ENCODE measurements around the gene H6PD.

The H6PD gene

GRCh38 chr1:9224664-9225410, 9.7 kb upstream of the H6PD start:
- no peak overlapping the region for H3K4me3 ChIP-seq (ENCODE audit: low read depth, low read length)
- no peak for TF ChIP-seq CTCF (IDR thresholded peaks at IDR 0.05; ENCODE audit: borderline replicate concordance, insufficient read depth, low read depth, low read length)

- TF ChIP-seq CTCF (IDR thresholded peaks at IDR 0.05; ENCODE audit: borderline replicate concordance, insufficient read depth, low read depth, low read length) = no peak
Measured at GRCh38 chr1:9225411-9225785, 9.2 kb upstream of the H6PD start.

GRCh38 chr1:9228609-9229008, 6.0 kb upstream of the H6PD start:
- H3K4me3 ChIP-seq (ENCODE audit: low read depth, low read length) = no peak overlapping the region
- TF ChIP-seq CTCF (IDR thresholded peaks at IDR 0.05; ENCODE audit: borderline replicate concordance, insufficient read depth, low read depth, low read length) = no peak

More at GRCh38 chr1:9225411-9225785, 9.2 kb upstream of the H6PD start:
- H3K4me3 ChIP-seq (ENCODE audit: low read depth, low read length) = no peak overlapping the region

- no peak for TF ChIP-seq CTCF (IDR thresholded peaks at IDR 0.05; ENCODE audit: borderline replicate concordance, insufficient read depth, low read depth, low read length)
Measured at GRCh38 chr1:9229549-9229948, 5.0 kb upstream of the H6PD start.

GRCh38 chr1:9230869-9231533, 3.6 kb upstream of the H6PD start:
- no peak overlapping the region for H3K4me3 ChIP-seq (ENCODE audit: low read depth, low read length)

More at GRCh38 chr1:9229549-9229948, 5.0 kb upstream of the H6PD start:
- no peak overlapping the region for H3K4me3 ChIP-seq (ENCODE audit: low read depth, low read length)

GRCh38 chr1:9231648-9232332, 2.8 kb upstream of the H6PD start:
- TF ChIP-seq CTCF (IDR thresholded peaks at IDR 0.05; ENCODE audit: borderline replicate concordance, insufficient read depth, low read depth, low read length) = no peak
- H3K4me3 ChIP-seq (ENCODE audit: low read depth, low read length) = no peak overlapping the region

More at GRCh38 chr1:9230869-9231533, 3.6 kb upstream of the H6PD start:
- no peak for TF ChIP-seq CTCF (IDR thresholded peaks at IDR 0.05; ENCODE audit: borderline replicate concordance, insufficient read depth, low read depth, low read length)
